ENCODE data around the gene RAG2. TPM values are rescaled to one million over a fixed set of nuclear protein-coding genes. Genes with fewer than 3 reads are reported as not detected.
A peak's percentile ranks its signal among the peaks of the same experiment; 100 is the strongest.

RAG2 gene
- not detected for total RNA-seq
- long read RNA-seq = 0 reads

DNA sequence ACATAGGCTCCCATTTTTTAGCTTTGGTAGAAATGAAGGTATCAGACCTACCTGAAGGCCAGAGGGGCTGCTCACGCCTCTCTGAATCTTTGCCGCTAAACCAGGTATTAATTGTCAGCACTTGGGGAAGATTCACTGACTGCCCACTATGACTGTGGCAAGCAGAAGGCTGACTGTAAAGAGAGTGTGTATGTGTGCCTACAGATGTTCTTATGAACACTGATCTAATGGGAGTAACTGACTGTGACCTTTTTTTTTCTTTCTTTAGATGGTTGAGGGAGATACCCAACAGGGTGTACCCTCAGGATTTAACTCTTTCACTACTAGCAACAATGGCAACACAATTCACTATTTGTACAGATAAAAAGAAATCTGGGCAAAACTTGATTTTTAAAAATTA lies at the start of gene RAG2:
Gene RAG2, minus strand, starts transcription at position 186 of the 400 bp plus-strand sequence. CDS start 4,068 bp downstream, outside the sequence.
- ATAC-seq (no peak), DNase-seq (no peak)
- intact Hi-C loops (cut with DNase I, micrococcal nuclease) = no loop called here

DNA sequence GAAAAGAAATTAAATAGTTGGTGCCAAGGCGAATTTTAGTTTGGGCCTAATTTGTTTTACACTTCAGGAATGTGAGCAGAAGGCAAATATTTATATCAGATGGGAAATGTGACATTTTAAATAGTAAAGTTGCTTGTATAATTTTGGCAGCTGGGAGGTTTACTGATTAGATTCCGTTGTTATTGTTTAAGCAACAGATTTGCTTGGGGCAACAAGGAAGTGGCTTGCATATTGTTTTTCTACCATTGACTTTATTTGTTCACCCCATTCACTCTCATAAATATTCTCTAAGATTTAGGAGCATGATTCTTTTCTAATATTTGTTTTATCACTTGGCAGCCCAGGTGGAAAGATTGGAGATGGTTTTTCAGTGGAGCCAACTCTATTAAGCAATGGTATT lies 40.5 kb upstream of the RAG2 start:
- DNase-seq (no peak), ATAC-seq (no peak)
- intact Hi-C loops (cut with DNase I, micrococcal nuclease) = no loop called here

DNA sequence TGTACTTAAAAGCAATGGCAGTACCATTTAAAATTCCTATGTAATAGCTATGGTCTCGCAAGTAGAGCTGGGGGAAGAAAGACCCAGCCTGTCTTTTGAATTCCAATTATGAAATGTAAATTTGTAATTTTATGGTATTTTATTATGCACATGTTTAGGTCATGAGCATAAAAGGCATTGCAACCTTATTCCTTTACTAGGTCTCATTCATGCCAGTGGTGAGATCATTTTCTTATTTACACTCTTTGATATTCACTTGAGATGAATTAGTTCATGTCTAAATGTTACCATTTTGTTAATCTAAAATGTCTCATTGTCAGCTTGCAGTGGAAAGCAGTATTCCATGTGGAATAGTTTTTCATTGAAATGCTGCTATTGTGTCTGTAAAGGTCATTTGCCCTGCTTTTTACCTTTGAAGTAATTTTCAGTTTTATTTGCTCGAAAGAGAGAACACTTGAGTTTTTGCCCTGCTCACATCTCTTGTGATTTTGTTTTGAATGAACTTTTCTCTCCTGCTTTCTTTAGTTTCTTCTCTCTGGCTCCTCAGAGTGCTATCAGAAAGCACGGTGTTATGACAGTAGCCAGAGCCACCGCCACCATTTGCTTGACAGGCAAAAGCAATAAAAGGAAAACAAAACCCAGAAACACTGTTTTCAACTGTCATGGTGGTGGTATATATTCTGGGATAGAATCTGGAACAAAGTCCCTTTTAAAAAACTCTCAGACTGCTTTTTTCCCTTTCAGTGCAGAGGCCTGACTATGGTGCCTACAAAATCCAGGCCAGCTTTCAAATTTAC lies 37.2 kb upstream of the RAG2 start:
- DNase-seq (no peak), ATAC-seq (no peak)
- intact Hi-C loops (cut with DNase I, micrococcal nuclease) = no loop called here

DNA sequence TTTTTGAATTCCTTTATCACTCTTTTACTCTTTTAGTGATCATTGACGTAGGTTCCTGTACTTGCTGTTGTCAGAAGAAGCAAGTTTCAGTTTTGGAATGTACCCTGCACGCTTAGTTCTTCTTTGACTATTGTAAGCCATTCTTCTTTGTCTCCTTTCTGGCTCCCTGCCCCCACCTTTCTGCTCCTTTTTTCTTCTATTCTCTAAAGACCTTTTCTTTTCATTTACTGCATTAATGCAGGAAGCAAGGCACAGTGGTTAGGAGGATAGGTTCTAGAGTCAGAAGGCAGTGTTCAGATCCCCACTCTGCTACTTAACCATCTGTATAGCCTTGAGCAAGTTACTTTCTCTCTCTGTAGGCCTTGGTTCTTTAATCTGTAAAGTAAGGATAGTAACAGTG lies 33.7 kb upstream of the RAG2 start:
- intact Hi-C loops (cut with DNase I, micrococcal nuclease) = no loop called here
- DNase-seq (no peak), ATAC-seq (no peak)

DNA sequence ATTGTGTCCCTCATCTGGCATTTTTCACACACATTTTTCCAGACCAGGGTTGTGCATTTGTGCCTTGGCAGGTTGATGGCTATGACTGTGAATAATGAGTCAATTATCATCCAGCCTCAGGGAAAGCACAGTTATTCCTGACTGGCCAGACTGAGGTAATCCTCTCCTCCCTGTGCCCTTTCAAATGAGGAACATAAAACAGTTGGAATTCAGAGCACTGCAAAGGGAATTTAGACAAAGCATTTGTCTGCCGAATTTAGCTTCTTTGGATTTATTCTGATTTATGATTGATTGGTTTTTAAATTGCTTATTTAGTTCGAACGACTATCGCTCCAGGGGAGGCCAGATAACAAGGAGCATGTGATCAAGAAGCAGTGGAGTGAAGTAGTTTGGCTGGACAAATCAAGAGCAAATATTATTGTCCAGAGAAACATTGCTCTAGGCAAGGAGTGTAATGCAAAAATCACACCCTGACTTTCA lies 30.8 kb upstream of the RAG2 start:
- no peak for DNase-seq
- intact Hi-C loops (cut with DNase I, micrococcal nuclease) = loop anchor here in 1 of 2 donors (10.0 kb wide), 1 partner anchor 64 kb away; the partner anchor contains the start of gene RAG1
- ATAC-seq = no peak

DNA sequence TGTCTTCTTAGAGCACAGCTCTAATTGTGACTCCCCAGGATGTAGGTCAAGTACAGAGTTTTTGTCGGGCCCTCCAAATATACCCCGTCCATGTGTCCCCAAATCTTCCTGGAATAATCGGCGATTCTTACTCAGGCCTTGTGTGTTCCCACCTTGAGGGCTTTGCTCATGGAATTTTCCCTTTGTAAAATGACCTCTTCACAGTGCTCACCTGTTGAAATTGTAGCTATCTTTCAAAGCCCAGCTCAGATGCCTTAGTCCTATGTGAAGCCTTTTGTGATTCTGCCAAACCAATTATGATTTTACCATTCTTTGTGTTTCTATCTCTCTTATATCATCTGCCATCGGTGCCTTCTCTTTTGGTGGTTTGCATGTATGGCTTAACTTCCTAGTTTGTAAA lies 30.1 kb upstream of the RAG2 start:
- ATAC-seq (no peak), DNase-seq (no peak)
- intact Hi-C loops (cut with DNase I, micrococcal nuclease) = loop anchor here in 1 of 2 donors (10.0 kb wide), 1 partner anchor 63 kb away; the partner anchor contains the start of gene RAG1

DNA sequence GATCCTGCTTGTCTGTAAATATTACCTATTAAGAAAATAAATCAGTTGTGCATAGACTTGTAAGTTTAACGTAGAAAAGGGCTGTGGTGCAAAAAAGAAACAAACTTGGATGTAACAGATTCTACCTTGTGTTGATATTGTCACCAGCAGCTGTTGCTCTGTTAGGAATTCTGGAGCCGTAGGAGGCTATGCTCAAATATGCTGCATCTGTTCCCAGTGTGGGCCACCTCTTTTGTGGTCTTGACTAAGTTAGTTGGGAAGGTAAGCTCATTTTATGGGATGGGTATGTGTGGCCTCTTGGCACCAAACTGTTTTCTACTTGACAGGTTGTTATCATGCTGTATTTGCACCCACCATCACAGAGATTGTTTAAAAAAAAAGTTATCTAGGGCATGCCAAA lies 29.4 kb upstream of the RAG2 start:
- intact Hi-C loops (cut with DNase I, micrococcal nuclease) = loop anchor here in 1 of 2 donors (10.0 kb wide), 1 partner anchor 63 kb away; the partner anchor contains the start of gene RAG1
- DNase-seq = no peak
- no peak for ATAC-seq

DNA sequence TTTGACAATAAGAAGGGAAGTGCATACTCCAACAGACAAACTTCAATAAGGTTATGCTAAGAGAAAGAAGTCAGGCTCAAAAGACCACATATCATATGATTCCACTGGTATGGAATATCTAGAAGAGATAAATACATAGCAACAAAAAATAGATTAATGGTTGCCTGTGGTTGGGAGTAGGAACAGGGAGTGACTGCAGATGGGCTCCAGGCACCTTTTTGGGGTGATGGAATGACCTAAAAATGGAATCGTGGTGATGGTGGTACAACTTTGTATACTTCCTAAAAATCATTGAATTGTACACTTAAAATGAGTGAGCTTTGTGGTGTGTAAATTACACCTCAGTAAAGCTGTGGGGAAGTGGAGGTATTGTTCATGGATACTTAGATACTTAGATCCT lies 29.0 kb upstream of the RAG2 start:
- intact Hi-C loops (cut with DNase I, micrococcal nuclease) = loop anchor here in 1 of 2 donors (10.0 kb wide), 1 partner anchor 62 kb away; the partner anchor contains the start of gene RAG1
- ATAC-seq = no peak
- no peak for DNase-seq

DNA sequence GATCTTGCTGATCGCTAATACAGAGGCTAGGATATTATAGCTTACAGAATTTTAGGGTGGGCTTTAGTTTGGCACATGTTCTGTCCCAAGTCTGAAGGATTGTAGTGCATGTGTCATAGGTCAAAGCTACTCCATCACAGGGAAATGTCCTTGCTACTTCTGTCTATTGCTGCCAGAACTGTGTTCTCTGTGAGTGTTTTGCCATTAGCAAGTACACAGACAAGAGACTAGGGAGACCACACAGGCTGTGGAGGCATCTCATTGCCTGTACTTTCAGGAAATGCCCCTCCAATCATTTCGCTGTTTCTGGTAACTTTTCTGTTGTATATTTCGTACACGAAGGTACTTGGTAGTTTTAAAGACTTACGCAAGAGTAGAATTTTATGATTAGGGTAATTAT lies 25.5 kb upstream of the RAG2 start:
- intact Hi-C loops (cut with DNase I, micrococcal nuclease) = loop anchor here in 1 of 2 donors (10.0 kb wide), 1 partner anchor 59 kb away; the partner anchor contains the start of gene RAG1
- ATAC-seq (no peak), DNase-seq (no peak)

DNA sequence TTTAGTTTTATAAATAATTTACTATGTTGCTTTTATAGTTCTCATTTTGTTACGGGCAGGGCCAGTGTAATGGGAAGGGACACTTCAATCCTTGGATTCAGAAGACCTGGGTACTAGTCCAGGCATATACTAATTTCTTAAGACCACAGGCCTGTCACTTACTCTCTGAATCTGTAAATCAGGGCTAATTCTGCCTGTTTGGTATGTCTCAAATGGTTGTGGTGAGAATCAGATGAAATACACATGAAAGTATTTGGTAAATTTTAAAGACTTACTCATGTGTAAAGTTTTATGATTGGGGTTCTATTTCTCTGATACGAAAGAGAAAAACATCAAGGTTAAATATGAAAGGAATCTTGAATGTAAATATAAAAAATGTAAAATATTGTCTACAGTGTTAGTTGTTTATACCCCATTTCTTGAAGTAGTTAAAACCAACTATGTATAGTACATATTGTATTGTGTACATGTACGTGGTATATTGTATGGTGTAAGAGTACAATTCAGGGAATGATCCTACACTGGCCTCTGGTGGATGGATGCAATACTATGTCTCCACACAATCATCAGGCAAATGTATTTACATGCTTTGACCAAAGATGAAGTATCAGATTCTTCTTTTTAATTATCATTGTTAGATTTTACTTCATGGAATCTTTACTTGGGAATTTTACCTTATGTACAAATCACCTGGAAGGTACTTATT lies 24.5 kb upstream of the RAG2 start:
- peak; percentile 79 for ATAC-seq

DNA sequence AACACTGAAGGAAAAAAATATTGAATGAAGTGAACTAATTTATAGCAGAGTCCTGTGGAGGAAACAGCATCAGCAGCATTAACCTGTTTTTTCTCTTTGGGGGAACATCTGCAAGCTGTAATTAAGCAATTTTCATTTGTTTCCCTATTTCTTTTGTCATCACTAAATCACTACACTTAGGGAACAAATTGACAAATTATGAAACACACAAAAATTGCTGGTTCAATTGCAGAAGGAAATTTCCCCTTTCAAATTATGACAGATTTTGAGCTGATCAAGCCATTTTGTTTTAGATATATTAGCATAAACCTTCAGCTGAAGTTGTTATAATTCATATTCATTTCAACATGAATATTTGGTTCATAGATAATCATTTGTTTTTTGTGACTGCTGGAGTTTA lies 22.2 kb upstream of the RAG2 start:
- DNase-seq (no peak), ATAC-seq (no peak)
- intact Hi-C loops (cut with DNase I, micrococcal nuclease) = loop anchor here in 1 of 2 donors (10.0 kb wide), 1 partner anchor 55 kb away; the partner anchor contains the start of gene RAG1

More for the DNA sequence above, 24.5 kb upstream of the RAG2 start:
- no peak for DNase-seq
- intact Hi-C loops (cut with DNase I, micrococcal nuclease) = loop anchor here in 1 of 2 donors (10.0 kb wide), 1 partner anchor 58 kb away; the partner anchor contains the start of gene RAG1

DNA sequence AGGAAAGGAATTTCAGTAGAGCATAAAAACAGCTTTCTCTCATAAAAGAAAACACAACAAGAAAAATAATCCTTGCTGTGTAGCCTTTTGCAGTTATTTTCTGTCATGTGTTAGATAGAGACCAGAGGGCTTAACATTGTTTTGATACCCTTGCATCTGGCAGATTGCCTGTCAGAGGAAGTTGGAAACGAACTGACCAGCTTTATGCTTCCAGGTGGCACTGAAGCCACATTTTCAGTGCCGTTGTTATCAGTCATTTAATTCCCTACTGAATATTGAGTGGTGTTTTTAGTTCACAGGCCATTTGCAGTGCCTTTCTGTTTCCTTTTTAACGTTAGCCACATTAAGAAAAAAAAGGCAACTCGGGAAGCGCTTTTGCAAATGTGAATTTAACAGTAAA lies 21.5 kb upstream of the RAG2 start:
- ATAC-seq (no peak), DNase-seq (no peak)
- intact Hi-C loops (cut with DNase I, micrococcal nuclease) = no loop called here

DNA sequence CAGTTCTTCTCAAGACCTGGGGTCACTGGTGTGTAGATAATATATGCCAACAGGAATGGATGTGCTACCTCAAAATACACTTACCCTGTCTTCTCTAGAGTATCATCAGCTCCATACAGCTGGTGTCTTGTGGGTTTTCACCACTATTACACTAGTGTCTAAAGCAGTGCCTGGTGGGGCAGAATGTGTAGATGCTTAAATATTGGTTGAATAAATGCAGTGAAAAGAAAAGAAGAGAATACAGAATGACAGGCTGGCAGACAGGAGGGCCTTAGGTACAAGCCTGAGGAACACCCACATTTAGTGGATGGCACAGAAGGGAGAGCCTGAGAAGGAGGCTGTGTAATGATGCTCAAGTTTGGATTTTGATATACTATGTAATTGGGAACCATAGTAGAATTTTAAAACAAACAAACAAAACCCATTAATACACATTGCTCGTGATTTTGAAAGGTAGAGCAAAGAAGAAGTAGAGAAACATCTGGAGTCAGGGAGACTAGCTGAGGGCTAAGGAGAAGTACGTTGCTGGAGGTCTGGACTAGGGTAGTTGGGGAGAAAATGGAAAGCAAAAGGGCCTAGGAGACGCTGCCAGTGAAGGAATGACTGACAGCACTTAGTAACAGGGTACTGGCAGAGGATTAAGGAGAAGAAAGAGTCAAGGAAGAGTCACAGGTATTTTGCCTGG lies 20.5 kb upstream of the RAG2 start:
- ATAC-seq (no peak), DNase-seq (no peak)
- intact Hi-C loops (cut with DNase I, micrococcal nuclease) = no loop called here

DNA sequence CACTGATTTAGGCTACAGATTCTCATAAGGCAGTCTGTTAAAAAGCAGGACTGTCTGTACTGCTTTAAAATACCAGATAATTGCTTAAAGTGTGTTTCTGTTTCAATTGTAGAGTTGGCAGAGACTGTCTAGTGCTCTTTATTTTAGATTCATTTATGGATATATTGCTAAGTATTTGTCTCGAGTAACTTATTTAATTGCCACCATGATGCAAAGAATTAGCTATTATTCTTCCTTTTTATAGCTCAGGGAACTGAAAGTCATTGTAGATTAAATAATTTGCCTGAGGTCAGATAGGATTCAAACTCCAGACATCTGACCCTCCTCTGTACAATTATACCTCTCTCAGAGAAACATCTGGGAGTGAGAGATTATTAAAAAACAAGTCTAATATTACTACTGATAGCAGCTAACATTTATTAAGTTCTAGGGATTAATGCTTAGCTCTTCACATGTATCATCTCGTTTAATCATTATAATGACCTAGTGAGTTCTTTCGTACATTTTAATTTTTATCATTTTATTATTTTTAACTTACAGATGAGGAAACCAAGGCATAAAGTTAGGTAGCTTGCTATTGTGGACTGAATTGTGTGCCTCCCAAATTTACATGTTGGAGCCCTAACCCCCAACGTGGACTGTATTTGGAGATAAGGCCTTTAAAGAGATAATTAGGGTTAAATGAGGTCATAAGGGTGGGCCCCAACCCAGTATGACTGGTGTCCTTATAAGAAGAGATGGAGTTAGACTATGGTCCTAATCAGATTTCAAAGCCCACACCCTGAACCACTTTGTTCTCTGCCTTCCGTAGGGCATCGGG lies 19.7 kb upstream of the RAG2 start:
- intact Hi-C loops (cut with DNase I, micrococcal nuclease) = no loop called here
- no peak for DNase-seq
- no peak for ATAC-seq

DNA sequence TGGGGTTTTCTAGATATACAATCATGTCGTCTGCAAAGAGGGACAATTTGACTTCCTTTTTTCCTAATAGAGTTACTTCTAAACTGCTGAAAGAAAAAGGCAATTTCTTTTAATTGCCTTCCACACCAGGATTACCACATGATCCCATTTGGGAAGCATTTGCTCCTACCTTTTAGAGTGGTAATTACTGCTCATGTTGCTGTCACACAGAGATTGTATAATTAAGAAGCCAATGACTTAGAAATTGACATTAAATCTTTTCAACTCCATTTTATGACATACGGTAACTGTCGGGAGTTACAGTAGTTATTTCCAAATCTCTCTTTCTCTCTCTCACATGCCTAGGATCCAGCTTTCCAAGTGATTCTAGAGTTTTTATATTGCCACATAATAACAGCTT lies 17.8 kb upstream of the RAG2 start:
- ATAC-seq (no peak), DNase-seq (no peak)
- intact Hi-C loops (cut with DNase I, micrococcal nuclease) = no loop called here

DNA sequence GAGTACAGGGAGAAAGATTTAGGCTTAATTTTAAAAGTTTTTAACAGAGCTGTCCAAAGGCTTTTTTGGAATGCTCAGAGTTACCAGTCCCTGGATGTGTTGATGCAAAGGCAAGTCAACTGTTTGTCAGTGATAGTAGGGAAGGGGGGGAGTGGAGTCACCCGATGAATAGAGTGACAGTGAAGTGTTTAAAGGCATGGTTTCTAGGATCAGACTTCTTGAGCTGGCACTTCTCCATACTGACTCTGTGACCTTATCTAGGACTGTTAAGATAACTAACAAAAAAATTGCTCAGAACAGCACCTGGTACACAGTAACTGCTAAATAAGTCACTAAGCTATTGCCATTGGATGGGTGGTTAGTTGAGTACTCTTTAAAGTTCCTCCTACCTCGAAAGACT lies 11.3 kb upstream of the RAG2 start:
- intact Hi-C loops (cut with DNase I, micrococcal nuclease) = no loop called here
- DNase-seq (no peak), ATAC-seq (no peak)

DNA sequence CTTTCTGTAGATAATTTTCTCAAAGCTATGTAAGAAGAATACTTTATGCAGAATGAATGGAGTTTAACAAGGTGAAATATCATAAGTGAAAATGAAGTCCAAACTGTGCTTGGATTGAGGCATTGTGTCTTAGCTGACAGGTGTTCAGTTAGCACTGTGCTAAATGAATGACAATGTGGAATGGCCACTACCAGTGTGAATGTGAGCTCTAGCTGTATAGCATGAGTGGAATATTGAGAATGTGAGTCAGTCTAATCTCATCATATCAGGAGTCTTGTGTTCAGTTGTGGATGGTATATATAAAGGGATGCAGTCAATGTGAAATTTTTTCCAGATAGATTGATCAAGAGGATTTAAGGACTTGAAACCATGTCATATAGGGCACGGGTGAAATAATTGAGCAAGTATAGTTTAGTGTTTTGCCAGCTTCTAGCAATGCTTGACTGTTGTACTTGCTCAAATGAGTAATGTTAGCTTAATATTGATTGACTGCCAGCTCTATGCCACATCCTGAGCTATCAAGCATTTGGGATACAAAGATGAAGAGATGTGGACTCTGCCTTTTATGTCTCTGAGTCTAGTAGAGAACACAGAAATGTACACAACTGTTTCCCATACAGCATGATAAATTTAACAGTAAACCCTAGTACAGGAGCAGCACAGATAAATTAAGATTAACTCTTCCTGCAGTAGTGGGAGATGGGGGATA lies 10.6 kb upstream of the RAG2 start:
- DNase-seq = no peak
- intact Hi-C loops (cut with DNase I, micrococcal nuclease) = no loop called here
- ATAC-seq = no peak
